HG02870 (cell line): ENCODE data around the gene SP3.

Source experiments
- ATAC-seq: cut with Tn5 transposase; IDR thresholded peaks from one replicate; pipeline ENCODE4 v1.9.1; 2021; ENCODE audit warnings: mild to moderate bottlenecking, moderate library complexity; ENCODE audit not compliant: unreplicated experiment

The SP3 gene

DNA sequence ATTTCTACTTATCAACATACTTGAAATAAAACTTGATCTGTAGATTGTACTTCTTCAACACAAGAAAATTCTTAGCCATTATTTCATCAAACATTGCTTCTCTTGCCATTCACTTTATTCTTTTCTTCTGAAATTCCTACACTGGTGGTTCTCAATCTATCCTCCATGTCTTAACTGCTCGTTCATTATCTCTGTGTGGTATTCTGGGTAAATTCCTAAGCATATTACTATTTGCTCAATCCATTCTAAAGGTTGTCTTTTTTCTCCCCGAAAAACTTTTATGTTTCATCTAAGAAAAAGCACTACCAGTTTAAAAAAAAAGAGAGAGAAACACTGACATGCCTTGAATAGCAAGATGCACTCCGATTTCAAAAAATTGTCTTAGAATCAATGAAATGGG lies 18.0 kb downstream of the SP3 start:
- ATAC-seq = no peak

DNA sequence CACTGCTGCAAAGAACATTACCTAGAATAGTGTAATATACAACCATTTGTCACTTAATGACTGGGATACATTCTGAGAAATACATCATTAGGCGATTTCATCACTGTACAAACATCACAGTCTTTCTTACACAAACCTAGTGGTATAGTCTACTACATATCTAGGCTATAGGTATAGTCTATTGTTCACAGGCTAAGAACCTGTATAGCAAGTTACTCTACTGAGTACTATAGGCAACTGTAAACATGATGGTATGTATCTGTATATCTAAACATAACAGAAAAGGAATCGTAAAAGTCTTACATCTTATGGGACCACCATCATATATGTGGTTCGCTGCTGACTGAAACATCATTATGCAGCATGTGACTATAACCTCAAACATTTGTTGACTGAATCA lies 21.4 kb downstream of the SP3 start:
- no peak for ATAC-seq

DNA sequence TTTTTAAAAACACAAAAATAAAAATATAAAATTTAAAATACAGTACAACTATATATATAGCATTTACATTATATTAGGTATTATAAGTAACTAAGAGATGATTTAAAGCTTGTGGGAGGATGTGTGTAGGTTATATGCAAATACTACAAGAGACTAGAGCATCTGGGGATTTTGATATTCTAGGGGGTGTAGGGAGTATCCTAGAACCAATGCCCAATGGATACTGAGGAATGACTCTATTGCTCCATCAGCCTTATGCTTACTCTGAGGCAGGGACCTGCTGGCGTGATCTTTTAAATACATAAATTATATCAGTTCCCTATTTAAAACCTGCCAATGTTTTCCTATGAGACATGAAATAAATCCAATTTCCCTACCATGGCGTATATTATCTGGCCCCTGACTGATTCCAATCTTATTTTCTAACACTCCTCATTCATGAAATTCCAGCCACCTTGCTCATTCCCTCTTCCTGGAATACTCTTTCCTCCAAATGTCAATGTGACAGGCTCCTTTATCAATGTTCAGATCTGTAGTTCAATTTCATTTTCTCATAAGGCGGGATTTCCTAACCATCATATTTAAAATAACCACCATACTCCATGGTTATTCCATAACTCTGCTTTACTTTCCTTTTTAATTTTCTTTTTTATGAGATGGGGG lies 22.2 kb downstream of the SP3 start:
- ATAC-seq = no peak

DNA sequence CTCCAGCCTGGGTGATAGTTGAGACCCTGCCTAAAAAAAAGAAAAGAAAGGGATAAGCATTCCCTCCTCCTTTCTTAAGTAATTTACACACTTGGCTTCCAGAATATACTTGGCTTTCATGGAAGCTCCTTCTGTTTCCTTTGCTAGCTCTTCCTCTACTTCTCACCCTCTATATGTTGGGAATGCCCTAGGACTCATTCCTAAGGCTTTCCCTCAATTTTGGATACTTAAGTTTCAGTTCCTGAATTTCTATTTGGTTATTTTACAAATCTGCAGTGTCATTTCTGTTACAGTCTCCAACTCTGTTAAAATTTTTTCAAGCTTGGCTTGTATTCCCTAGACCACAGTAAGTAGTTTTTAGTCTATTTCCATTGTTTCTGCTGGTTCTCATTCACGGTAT lies 23.6 kb downstream of the SP3 start:
- no peak for ATAC-seq

DNA sequence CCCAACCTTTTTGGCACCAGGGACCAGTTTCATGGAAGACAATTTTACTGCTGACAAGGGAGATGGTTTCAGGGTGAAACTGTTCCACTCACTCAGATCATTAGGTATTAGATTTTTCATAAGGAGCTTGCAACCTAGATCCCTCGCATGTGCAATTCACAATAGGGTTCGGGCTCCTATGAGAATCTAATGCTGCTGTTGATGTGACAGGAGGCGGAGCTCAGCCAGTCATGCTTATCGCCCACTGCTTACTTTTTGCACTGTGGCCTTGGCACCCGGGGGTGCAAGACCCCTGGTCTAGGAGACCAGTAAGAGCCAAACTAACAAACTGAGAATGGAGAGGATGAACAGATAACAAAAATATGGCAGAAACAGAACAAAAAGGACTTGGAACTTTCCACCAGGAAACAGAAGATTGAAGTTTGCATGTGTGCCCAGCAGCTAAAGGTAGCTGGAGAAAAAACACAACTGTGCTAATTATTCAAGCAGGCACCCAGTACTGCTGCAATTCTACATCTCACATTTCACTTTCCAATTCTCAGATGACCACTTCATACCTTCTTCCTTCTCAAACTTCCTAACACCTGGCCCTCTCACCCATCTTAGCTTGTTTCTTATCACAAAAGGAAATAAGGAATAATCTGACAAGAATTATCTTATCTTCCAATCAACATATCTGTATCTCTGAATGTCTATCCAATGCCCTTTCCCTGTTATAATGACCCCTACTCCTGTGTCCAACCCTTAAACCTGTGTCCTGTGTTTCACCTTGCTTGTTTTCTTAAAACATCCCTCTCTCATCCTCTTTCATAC lies 24.8 kb downstream of the SP3 start:
- no peak for ATAC-seq

DNA sequence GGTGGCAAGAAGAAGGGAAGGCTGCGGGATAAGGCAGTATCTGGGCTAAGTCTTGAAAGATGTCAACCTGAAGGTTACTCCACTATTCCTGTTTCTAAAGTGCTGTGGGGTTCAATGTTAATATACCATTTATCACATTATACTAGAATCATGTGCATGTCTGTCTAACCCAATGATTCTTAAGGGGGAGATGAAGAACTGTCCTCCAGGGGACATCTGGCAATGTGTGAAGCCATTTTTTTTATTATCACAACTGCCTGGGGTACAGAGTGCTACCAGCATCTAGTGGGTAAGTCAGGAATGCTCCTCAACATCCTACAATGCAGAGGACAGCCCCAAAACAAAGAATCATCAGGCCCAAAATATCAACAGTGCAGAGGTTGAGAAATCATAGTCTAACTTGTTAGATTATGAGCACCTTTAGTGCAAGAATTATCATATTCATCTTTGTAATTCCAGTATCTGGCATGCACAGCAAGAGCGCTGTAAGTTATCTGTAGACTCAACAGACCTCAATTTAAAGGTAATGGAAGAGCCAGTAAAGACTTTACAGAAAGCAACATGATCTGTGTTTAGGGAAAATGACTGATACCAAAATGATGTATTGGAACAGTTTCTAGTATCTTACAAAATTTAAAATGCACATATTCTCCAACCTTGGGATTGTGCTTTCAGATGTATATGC lies 26.3 kb downstream of the SP3 start:
- ATAC-seq = no peak

DNA sequence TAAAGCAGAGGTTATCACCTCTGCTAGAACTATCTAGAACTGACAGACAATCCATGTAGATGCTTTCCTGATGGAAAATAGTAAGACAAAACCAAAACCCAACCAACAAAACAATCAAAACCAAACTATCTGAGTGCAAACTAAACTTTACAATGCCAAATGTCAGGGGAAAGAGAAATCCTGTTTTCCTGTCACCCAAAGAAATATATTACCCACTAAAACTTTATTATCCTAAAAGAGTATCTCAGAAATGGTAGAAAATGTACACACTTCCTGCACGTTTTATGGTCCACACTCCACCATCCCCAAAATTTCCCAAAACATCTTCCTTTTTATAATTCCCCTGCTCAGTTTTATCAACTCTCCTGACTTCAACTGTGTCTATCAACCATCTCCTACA lies 29.9 kb downstream of the SP3 start:
- no peak for ATAC-seq

DNA sequence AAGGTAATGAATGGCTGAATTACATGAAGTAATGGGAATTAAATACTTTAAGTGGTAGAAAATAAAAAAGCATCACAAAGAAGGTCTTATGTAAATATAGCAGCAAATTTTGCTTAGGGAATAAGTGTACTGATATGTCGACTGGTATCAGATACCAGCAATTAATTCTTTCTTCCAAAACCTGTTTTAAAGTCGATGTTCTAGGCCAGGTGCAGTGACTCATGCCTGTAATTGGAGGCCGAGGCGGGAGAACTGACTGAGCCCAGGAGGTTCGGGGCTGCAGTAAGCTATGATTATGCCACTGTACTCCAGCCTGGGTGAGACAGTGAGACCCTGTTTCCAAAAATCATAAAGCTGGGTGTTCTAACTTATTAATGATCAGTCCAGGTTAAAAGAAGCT lies 30.3 kb downstream of the SP3 start:
- no peak for ATAC-seq

DNA sequence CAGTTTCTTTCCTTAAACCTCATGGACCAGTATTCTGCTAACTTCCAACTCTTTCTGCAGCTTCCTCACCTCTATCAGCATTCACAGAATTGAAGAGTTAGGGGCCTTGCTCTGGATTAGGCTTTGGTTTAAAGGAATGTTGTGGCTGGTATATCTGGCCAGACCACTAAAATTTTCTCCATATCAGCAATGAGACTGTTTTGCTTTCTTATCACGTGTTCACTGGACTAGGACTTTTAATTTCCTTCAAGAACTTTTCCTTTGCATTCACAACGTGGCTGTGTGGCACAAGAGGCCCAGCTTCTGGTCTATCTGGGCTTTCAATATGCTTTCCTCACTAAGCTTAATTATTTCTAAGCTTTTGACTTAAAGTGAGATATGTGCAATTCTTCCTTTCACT lies 33.4 kb downstream of the SP3 start:
- ATAC-seq = no peak

DNA sequence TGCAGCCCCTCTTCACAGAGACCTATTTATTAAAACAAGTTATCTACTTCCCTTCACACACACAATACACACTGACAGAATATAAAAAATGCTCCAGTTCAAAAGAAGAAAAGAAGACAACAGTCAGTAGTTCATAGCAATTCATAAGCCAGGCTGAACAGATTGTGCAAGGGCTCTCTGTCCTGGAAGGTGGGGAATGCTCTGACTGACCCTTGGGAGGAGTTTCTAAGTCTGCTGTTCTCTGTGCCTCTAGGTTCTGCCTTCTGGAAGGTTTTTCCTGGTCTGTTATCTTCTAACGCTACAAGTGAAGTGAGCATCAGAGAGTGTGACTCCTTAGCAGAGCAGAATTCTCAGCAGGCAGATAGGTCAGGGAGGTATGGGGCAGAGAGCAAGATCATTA lies 35.7 kb downstream of the SP3 start:
- no peak for ATAC-seq

DNA sequence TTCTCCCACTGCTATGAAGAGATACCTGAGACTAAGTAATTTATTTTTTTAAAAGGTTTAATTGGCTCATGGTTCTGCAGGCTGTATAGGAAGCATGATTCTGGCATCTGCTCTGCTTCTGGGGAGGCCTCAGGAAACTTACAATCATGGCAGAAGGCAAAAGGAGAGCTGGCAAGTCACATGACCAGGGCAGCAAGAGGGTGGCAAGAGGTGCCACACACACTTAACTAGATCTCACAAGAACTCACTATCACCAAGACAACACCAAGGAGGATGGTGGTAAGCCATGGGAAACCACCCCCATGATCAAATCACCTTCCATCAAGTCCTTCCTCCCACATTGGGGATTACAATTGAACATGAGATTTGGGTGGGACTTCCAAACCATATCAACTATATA lies 38.3 kb downstream of the SP3 start:
- ATAC-seq = no peak

DNA sequence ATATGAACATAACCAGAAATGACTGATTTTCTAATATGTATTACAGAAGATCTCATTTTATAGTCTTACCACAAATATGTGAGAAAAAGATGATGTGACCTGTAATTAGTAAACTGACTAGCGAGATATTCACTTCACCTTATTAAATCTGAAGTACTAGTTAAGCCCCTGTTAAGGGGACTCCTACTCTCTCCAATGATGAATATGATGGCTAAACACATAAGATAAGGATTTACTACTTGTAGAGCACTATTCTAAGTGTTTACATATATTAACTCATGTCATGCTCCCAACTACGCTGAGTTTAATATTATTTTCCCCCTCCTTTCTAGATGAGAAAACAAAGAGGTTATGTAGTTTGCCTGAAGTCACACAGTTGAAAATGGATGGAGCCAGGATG lies 40.9 kb downstream of the SP3 start:
- no peak for ATAC-seq

DNA sequence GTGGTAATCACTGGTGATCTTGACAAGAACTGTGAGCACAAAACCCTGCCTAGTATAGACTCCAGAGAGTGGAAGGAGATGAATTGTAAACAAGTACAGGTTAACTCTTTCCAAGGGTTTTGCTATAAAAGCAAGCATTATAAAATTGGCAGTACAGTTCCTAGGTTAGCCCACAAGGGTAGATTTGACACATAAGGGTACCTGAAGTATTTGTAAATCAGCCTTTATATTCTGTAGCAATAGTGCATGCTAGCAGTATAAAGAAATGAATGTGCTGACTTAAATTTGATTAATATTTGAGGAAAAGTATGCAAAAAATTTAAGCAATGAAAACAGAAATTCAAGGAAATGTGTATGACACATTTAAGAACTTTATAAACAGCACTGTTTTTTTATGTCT lies 42.4 kb downstream of the SP3 start:
- ATAC-seq = no peak

DNA sequence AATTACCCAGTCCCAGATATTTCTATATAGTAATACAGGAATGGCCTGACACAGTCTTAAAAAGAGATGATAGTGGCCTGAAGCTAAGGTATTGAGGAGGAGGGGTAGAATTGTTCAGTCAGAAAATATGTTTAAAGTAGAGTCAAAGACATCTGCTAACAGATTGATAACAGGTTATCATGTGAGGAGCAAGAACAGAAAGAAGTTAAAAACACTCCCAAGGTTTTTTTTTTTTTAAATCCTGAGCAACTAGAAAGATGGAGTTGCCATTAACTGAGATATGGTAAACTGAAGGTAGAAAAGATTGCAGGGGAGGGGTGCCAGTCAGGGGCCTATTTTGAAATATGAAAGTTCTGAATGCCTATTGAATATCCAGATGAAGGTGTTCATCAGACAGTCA lies 43.1 kb downstream of the SP3 start:
- no peak for ATAC-seq

DNA sequence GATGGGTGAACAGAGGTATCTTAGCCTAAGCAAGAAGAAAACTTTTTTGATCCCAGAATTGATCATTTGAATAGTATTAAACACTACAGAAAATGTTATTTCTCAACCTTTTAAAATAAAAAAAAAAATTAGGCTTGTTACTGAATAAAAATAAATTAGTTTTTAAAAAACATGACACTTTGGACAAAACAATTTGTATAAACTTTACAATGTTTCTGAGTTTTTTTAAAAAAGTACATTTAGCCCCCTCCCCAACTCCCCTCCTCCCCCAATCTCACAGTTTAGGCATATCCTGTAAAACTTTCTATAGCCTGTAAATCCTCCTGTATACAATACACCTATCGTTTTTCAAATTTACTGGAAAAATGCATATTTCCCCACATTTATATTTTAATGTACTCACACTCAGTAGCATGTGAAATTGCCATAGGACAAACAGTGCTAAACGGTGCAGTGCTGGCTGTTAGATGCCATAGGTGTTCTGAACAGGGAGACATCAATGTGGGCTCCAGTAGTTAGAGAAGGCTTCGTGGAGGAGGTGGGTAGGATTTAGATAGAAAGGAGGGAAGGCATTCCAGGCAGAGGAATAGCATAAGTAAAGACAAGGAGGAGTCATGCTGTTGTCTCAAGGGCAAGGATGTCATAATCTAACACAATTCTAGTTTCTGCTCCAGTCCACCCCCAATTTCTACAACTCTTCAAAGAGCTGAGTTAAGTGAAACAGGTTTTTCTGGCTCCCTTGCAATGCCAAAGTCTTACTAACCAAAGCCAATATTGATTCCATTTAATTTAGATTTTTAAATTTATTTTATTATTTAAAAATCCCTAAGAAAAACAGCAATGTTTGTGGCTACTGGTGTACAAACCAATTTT lies 50.9 kb downstream of the SP3 start:
- no peak for ATAC-seq

DNA sequence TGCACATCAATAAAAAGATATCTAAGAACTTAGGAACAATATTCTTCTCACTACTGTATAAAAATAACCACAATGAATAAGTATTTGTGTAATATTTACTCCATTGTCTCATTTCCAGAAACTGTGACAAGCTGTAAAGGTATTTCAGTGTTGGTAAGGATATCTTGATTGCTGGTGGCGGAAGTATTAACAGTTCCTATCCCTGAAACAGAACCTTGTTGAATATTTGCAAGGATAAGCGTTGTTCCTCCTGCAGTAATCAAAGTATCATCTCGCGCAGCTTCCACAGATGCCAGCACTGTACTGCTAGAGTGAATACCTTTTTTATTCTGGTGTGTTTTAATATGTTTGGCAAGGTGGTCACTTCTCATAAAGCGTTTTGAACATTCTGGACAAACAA lies 55.3 kb downstream of the SP3 start:
- ATAC-seq = no peak

DNA sequence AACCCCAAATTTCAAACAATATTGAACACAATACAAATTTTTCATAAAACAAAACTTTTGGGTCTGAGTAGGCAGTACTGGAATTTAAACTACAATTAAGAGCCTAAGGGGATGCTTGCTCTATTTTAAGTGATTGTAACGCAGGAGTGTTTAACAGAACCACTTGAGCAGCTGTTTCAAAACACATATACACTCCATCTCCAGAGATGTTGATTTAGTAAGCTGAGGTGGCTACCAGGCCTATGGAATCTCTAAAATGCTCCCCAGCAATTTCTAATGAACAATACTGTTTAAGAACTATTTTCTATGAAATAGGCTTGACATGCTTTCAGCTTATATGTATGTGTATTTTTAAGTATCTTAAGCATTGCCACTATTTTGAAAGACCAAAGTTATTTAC lies 58.5 kb downstream of the SP3 start:
- no peak for ATAC-seq

DNA sequence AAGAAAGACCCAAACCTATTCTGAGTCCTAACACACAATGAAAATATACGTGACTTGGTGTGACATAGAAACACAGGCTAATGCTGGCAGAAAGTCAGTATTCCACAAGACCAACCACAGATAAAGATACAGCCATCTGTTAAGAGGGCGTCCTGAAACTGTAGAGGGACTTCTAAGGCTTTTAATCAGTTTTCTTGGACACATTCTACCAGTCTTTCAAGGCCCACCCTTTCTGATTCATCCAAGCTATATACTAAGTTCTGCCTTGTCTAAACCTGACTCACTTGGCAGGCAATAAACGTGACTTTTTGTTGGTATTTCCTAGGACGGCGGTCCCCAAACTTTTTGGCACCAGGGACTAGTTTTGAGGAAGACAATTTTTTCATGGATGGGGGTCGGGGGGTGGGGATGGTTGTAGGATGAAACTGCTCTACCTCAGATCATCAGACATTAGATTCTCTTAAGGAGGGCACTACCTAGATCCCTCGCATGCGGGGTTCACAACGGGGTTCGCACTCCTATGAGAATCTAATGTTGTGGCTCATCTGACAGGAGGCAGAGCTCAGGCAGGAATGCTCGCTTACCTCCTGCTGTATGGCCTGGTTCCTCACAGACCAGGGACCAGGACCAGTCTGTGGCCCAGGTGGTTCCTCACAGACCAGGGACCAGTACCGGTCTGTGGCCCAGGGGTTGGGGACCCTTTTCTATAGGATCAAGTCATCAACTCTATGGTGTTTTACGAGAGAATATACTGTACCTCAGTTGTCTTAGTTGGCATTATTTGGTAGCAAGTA lies 61.4 kb downstream of the SP3 start:
- ATAC-seq = no peak

DNA sequence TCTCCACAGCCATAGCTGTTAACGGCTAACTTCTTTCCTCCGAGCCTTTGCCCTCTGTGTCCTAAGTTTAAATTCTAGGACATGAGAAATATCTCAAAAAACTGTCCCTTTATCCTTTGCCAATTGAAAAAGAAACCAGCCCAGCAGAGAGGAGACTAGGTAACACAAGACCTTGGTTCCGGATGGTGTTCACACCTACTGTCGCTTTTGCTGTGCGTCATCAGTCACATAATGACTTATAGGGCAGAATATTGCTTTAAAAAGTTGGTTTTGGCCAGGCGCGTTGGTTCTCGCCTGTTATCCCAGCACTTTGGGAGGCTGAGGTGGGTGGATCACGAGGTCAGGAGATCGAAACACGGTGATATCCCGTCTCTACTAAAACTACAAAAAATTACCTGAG lies 66.2 kb downstream of the SP3 start:
- peak; percentile 32 for ATAC-seq

DNA sequence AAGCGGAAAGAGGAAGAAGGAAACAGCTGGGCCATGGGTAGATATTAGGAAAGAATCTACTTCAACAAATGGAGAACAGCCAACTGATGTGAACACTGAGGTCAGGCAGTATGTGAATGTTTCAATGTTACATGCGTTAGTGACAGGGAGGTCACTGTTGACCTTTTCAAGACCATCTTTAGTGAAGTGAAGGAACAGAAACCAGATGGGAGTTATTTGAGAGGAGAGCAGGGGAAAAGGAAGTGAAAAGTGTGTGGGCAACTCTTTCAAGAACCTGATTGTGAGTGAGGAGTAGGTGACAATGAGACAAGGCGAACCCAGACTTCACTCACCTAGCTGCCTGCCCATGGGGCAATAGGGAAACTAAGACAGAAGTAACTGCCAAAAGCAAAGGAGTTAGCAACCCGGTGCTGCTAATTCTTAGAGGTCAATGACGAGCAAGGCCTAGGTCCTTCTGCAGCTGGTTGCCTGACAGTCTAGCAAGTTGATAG lies 67.0 kb downstream of the SP3 start:
- ATAC-seq = peak; percentile 86
